Suprapubic skin (tissue), 4 donors: ENCODE measurements around the gene CHMP4A.

ENCODE experiments used
- CTCF ChIP-seq, 2 donors: fragments of 200-600 bp in 1 of 2; fragments of 450-650 bp in 1 of 2; sonication (generic) in 1 of 2; IDR thresholded peaks; one replicate each; pipeline ENCODE4 v1.5.1; 2016 to 2019; ENCODE audit warnings: antibody characterized with exemption in 2 of 2, mild to moderate bottlenecking in 1 of 2, moderate library complexity in 1 of 2
- POLR2A ChIP-seq, 2 donors: fragments of 450-650 bp; IDR thresholded peaks; one replicate each; pipeline ENCODE4 v1.6.1; 2017; ENCODE audit warnings: antibody characterized with exemption in 2 of 2, mild to moderate bottlenecking in 2 of 2, moderate library complexity in 2 of 2
- POLR2AphosphoS5 ChIP-seq, 3 donors: sonication (generic); formaldehyde crosslinking; IDR thresholded peaks; one replicate each; pipeline ENCODE4 v1.6.1; 2017; ENCODE audit warnings: antibody characterized with exemption in 3 of 3

DNA sequence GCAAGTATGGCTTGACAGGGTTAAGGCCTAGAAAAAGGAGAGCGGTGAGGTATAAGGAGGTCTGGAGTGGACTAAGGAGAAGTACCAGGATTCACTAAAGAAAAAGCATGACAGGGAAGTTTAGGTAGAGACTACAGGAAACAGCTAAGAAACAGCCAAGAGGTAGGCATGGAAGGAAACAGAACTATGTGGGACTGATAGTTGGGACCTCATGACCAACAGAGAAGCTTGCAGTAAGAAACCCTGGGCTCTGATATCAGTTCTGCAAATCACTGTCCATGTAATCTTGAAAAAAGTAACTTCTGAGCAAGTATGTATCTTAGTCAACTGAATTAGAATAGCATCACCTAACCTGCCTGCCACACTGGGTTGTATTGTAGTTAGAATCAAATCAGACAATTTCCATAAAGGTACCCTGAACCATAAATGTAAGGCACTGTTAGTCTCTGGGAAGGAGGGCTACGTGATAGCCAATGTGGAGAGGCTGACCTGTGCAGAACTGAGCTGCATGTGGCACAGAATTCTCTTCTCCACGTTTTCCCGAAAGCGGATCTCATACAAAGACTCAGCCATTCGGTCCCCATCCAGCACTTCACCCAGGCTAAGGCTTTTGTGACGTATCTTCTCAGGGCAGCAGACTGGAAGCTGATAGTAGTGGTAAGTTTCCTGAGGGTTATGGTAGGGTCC lies 19.0 kb downstream of the CHMP4A start:
- TF ChIP-seq CTCF (IDR thresholded peaks at IDR 0.05) (no peak), POLR2A (IDR thresholded peaks at IDR 0.05) (no peak), POLR2AphosphoS5 (IDR thresholded peaks at IDR 0.05) (no peak)
